ENCODE measurements around the gene ADAMTS2. TPM values are rescaled to one million over a fixed set of nuclear protein-coding genes. Genes with fewer than 3 reads are reported as not detected.

ADAMTS2 gene
- total and polyA plus RNA-seq, 2 donors (not counting 3 experiments of a cell fraction or from before 2014, with no cell fraction given): not detected

- intact Hi-C loops (cut with micrococcal nuclease): no loop called here
- H3K27me3 ChIP-seq (ENCODE audit: control insufficient read depth in 2 of 2, insufficient read depth in 2 of 2, low read length in 2 of 2): no peaks in the 10 kb centered on the region
- ChIA-PET POLR2A (no interaction called here), CTCF (no interaction called here)
- no peaks in the 10 kb centered on the region for H3K4me1 ChIP-seq (ENCODE audit: control insufficient read depth, extremely low read depth, insufficient read depth, low read length)
- no peaks in the 10 kb centered on the region for H4K20me1 ChIP-seq (replicated peaks; ENCODE audit: control insufficient read depth, extremely low read depth, insufficient read depth, low read length)
- no peak for DNase-seq (ENCODE audit: low read depth, low spot score)
- H3K4me2 ChIP-seq (ENCODE audit: insufficient read depth, low read length): no peak overlapping the region
- H3K9me1 ChIP-seq (replicated peaks; ENCODE audit: control insufficient read depth, extremely low read depth, insufficient read depth, low read length): no peaks in the 10 kb centered on the region
- no peak for FAIRE-seq
- dilution Hi-C loops (cut with MboI; ENCODE audit: extremely low pct_ligation_motif_present, low sequenced_read_pairs): no loop called here
- no peak overlapping the region for H3K27ac ChIP-seq (ENCODE audit: insufficient read depth, low read depth, low read length)
- no peak overlapping the region for H2AFZ ChIP-seq (ENCODE audit: low read depth, low read length)
- no peak overlapping the region for H3K4me3 ChIP-seq (replicated peaks in 1 of 3; ENCODE audit: insufficient read depth in 1 of 3, low read depth in 1 of 3, low read length in 3 of 3)
- no TSS peak for BruUV-seq (replicated peaks)
- no peaks in the 10 kb centered on the region for H3K79me2 ChIP-seq (ENCODE audit: control insufficient read depth, insufficient read depth, low read length)
- H3K9me3 ChIP-seq (replicated peaks; ENCODE audit: control insufficient read depth, insufficient read depth, low read length): peaks cover 3% of the 10 kb centered on the region
- H3K36me3 ChIP-seq (ENCODE audit: control insufficient read depth in 2 of 2, extremely low read depth in 1 of 2, insufficient read depth in 2 of 2, low read length in 2 of 2): no peaks in the 10 kb centered on the region
- H3K9ac ChIP-seq (replicated peaks; ENCODE audit: extremely low read depth, insufficient read depth, low read length): no peak overlapping the region
- TF ChIP-seq POLR2A (IDR thresholded peaks at IDR 0.05; ENCODE audit: low read depth, low read length): no peak
- no peak for TF ChIP-seq CTCF (IDR thresholded peaks at IDR 0.05; ENCODE audit: extremely low read depth in 1 of 2, insufficient read depth in 1 of 2, low read depth in 1 of 2, low read length in 2 of 2)
- TF ChIP-seq MYC (IDR thresholded peaks at IDR 0.05; ENCODE audit: low read depth, low read length): no peak
- no peak for TF ChIP-seq JUN (IDR thresholded peaks at IDR 0.05; ENCODE audit: borderline replicate concordance, insufficient read depth, insufficient read length, low read depth)
Observed at GRCh38 chr5:179376701-179377420, 31.6 kb upstream of the ADAMTS2 start.

DNA sequence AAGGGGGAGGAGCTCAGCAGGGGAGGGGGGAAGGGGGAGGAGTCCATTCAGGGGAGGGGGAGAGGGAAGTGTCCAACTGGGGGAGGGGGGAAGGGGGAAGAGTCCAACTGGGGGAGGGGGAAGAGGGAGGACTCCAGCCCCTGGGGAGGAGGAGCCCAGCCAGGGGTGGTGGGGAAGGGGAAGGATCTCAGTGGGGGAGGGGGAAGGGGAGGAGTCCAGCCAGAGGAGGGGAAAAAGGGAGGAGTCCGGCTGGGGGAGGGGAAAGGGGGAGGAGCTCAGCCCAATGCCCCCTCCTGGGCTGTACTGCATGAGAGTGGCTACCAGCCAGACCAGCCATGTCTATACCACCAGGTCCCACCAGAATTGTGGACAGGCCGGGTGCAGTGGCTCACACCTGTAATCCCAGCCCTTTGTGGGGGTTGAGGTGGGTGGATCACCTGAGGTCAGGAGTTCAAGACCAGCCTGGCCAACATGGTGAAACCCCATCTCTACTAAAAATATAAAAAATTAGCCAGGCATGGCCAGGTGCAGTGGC lies 30.6 kb upstream of the ADAMTS2 start:
- dilution Hi-C loops (cut with MboI; ENCODE audit: extremely low pct_ligation_motif_present, low sequenced_read_pairs): no loop called here
- intact Hi-C loops (cut with micrococcal nuclease): no loop called here

More for the DNA sequence above, 30.6 kb upstream of the ADAMTS2 start:
- Histone ChIP-seq H3K27ac (ENCODE audit: insufficient read depth, low read depth, low read length) (no peak overlapping the region), H3K4me1 (ENCODE audit: control insufficient read depth, extremely low read depth, insufficient read depth, low read length) (no peaks in the 10 kb centered on the region), H3K36me3 (ENCODE audit: control insufficient read depth in 2 of 2, extremely low read depth in 1 of 2, insufficient read depth in 2 of 2, low read length in 2 of 2) (no peaks in the 10 kb centered on the region), H3K79me2 (ENCODE audit: control insufficient read depth, insufficient read depth, low read length) (no peaks in the 10 kb centered on the region), H3K9me1 (replicated peaks; ENCODE audit: control insufficient read depth, extremely low read depth, insufficient read depth, low read length) (no peaks in the 10 kb centered on the region), H3K9me3 (replicated peaks; ENCODE audit: control insufficient read depth, insufficient read depth, low read length) (no peaks in the 10 kb centered on the region), H2AFZ (ENCODE audit: low read depth, low read length) (no peak overlapping the region), H3K27me3 (ENCODE audit: control insufficient read depth in 2 of 2, insufficient read depth in 2 of 2, low read length in 2 of 2) (no peaks in the 10 kb centered on the region), H4K20me1 (replicated peaks; ENCODE audit: control insufficient read depth, extremely low read depth, insufficient read depth, low read length) (no peaks in the 10 kb centered on the region), H3K4me3 (replicated peaks in 1 of 3; ENCODE audit: insufficient read depth in 1 of 3, low read depth in 1 of 3, low read length in 3 of 3) (no peak overlapping the region), H3K9ac (replicated peaks; ENCODE audit: extremely low read depth, insufficient read depth, low read length) (no peak overlapping the region), H3K4me2 (ENCODE audit: insufficient read depth, low read length) (no peak overlapping the region)
- DNase-seq (ENCODE audit: low read depth, low spot score): no peak
- POLR2A ChIA-PET: no interaction called here
- CTCF ChIA-PET: no interaction called here
- no peak for FAIRE-seq
- no TSS peak for BruUV-seq (replicated peaks)
- TF ChIP-seq, protein P1, sequence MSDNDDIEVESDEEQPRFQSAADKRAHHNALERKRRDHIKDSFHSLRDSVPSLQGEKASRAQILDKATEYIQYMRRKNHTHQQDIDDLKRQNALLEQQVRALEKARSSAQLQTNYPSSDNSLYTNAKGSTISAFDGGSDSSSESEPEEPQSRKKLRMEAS (IDR thresholded peaks at IDR 0.05; ENCODE audit: insufficient read depth, insufficient read length): no peak
- no peak for TF ChIP-seq JUN (IDR thresholded peaks at IDR 0.05; ENCODE audit: borderline replicate concordance, insufficient read depth, insufficient read length, low read depth)
- no peak for TF ChIP-seq POLR2A (IDR thresholded peaks at IDR 0.05; ENCODE audit: low read depth, low read length)
- no peak for TF ChIP-seq GATA2 (IDR thresholded peaks at IDR 0.05; ENCODE audit: insufficient read depth, insufficient read length, low read depth, low read length)
- TF ChIP-seq CTCF (IDR thresholded peaks at IDR 0.05; ENCODE audit: extremely low read depth in 1 of 2, insufficient read depth in 1 of 2, low read depth in 1 of 2, low read length in 2 of 2): no peak
- TF ChIP-seq EZH2 (IDR thresholded peaks at IDR 0.05; ENCODE audit: borderline replicate concordance, low read depth, low read length, severe bottlenecking): no peak
